ENCODE data around the gene GNS. TPM values are rescaled to one million over a fixed set of nuclear protein-coding genes. Genes with fewer than 3 reads are reported as not detected.

Gene GNS
- total and polyA plus RNA-seq, 2 of the 4 experiments (the other 2 are of a cell fraction): 60.4 to 80.7 TPM

DNA sequence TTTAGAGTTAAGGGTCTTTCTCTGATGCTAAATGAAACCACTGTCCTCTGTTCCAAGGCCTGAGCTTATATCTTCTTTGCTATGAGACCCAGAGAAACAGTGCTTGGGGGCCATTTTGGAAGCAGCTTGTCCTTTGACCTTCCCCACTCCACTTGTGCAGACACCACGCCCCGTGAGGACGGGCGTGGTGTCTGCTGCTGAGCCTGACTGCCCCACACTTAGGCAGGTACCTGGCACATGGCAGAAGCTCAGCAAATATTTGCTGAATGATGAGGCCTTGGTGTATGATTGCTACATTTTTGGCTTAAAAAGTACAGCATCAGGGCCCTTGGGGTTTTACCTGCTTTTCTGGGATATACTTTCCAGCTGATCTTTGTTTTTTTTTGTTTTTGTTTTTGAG, 79.0 kb downstream of the GNS start:
- Histone ChIP-seq H3K27ac (ENCODE audit: insufficient read depth, low read length) (no peak overlapping the region), H4K8ac (ENCODE audit: low read depth in 2 of 2, low read length in 2 of 2) (no peak overlapping the region), H3K4ac (ENCODE audit: low read depth, low read length) (no peak overlapping the region), H2BK5ac (ENCODE audit: low read depth, low read length, poor library complexity, severe bottlenecking) (no peak overlapping the region), H2BK20ac (ENCODE audit: low read depth, low read length) (no peak overlapping the region), H3K14ac (replicated peaks; ENCODE audit: low read depth, low read length) (no peak overlapping the region), H3K23ac (ENCODE audit: low read depth, low read length) (no peak overlapping the region), H2AFZ (replicated peaks; ENCODE audit: low read length, poor library complexity) (no peak overlapping the region), H4K91ac (ENCODE audit: insufficient read depth, low read depth, low read length) (no peak overlapping the region), H3K4me1 (ENCODE audit: control insufficient read depth, insufficient read depth, low read length) (peaks cover 11% of the 10 kb centered on the region), H3K9me1 (ENCODE audit: insufficient read depth, low read length) (peaks cover 16% of the 10 kb centered on the region), H4K20me1 (ENCODE audit: insufficient read depth, low read length) (peaks cover 31% of the 10 kb centered on the region; the same call in 1 of the 2 replicates), H3K4me2 (ENCODE audit: low read depth, low read length) (no peak overlapping the region), H4K5ac (ENCODE audit: low read depth, low read length) (no peak overlapping the region), H3K9me3 (ENCODE audit: control insufficient read depth, insufficient read depth, low read length) (no peaks in the 10 kb centered on the region), H3K36me3 (ENCODE audit: control insufficient read depth, insufficient read depth, low read length) (peaks cover under 1% of the 10 kb centered on the region; the same call in 1 of the 2 replicates), H2BK15ac (ENCODE audit: low read depth, low read length) (no peak overlapping the region), H3K9ac (ENCODE audit: low read depth, low read length) (no peak overlapping the region), H3K56ac (ENCODE audit: extremely low read depth, insufficient read depth, low read length) (no peak overlapping the region), H3K18ac (ENCODE audit: low read depth, low read length) (no peak overlapping the region), H3K27me3 (ENCODE audit: control insufficient read depth, insufficient read depth, low read length) (no peaks in the 10 kb centered on the region), H2AK5ac (ENCODE audit: low read depth, low read length) (no peak overlapping the region), H3K79me1 (ENCODE audit: low read depth in 1 of 2, low read length in 2 of 2) (peaks cover 27 to 86% of the 10 kb centered on the region in 2 experiments), H3K4me3 (ENCODE audit: insufficient read depth, low read depth, low read length) (no peak overlapping the region), H2AK9ac (replicated peaks; ENCODE audit: low read depth, low read length, poor library complexity) (no peak overlapping the region), H2BK120ac (ENCODE audit: low read depth, low read length) (no peak overlapping the region)
- ATAC-seq (ENCODE audit: low read depth) (no peak), DNase-seq (no peak)
- TF ChIP-seq MXI1 (IDR thresholded peaks at IDR 0.05; ENCODE audit: borderline replicate concordance, low read depth, low read length): no peak
- no peak for TF ChIP-seq BHLHE40 (IDR thresholded peaks at IDR 0.05; ENCODE audit: low read depth, low read length)
- no peak for TF ChIP-seq RAD21 (IDR thresholded peaks at IDR 0.05; ENCODE audit: low read length)
- TF ChIP-seq FOS (IDR thresholded peaks at IDR 0.05; ENCODE audit: low read depth, low read length): no peak
- no peak for TF ChIP-seq NFE2L2 (IDR thresholded peaks at IDR 0.05; ENCODE audit: low read depth, low read length)
- no peak for TF ChIP-seq MAZ (IDR thresholded peaks at IDR 0.05; ENCODE audit: borderline replicate concordance, low read depth, low read length)
- no peak for TF ChIP-seq CTCF (conservative IDR thresholded peaks at IDR 0.05; ENCODE audit: low read depth, low read length)
- TF ChIP-seq CHD1 (IDR thresholded peaks at IDR 0.05; ENCODE audit: low read depth, low read length): no peak
- TF ChIP-seq SMC3 (IDR thresholded peaks at IDR 0.05; ENCODE audit: low read depth, low read length): no peak
- TF ChIP-seq POLR2A (IDR thresholded peaks at IDR 0.05; ENCODE audit: low read depth, low read length): no peak
- TF ChIP-seq RCOR1 (IDR thresholded peaks at IDR 0.05; ENCODE audit: insufficient replicate concordance, low read length): no peak
- TF ChIP-seq MAFK (IDR thresholded peaks at IDR 0.05; ENCODE audit: low read depth, low read length): no peak
- no peak for TF ChIP-seq USF2 (IDR thresholded peaks at IDR 0.05; ENCODE audit: low read depth, low read length)
- TF ChIP-seq, protein P1, sequence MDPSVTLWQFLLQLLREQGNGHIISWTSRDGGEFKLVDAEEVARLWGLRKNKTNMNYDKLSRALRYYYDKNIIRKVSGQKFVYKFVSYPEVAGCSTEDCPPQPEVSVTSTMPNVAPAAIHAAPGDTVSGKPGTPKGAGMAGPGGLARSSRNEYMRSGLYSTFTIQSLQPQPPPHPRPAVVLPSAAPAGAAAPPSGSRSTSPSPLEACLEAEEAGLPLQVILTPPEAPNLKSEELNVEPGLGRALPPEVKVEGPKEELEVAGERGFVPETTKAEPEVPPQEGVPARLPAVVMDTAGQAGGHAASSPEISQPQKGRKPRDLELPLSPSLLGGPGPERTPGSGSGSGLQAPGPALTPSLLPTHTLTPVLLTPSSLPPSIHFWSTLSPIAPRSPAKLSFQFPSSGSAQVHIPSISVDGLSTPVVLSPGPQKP (IDR thresholded peaks at IDR 0.05; ENCODE audit: borderline replicate concordance, low read depth, low read length): no peak
- TF ChIP-seq CEBPB (IDR thresholded peaks at IDR 0.05; ENCODE audit: low read depth, low read length): no peak
- TF ChIP-seq RFX5 (IDR thresholded peaks at IDR 0.05; ENCODE audit: low read depth, low read length): no peak
- WGBS, 2 experiments (ENCODE audit: extremely low coverage in 2 of 2, insufficient read length in 1 of 2): 90% methylated on average over 4 of the region's 4 CpGs; no CpG with 5 or more reads in 1 of the 2 experiments
- intact Hi-C loops (cut with micrococcal nuclease): no loop called here
- BruUV-seq (replicated peaks): no TSS peak
- ChIA-PET CTCF (interaction anchor here (0.6 kb wide), 1 partner anchor 91 kb away, joined by 3 read pairs; no protein-coding TSS in a partner anchor), POLR2A (ENCODE audit: unreplicated experiment) (no interaction called here)
- dilution Hi-C loops (cut with HindIII; ENCODE audit: low sequenced_read_pairs, unreplicated experiment): no loop called here
- in situ Hi-C loops (cut with MboI; ENCODE audit: low sequenced_read_pairs): no loop called here

Data from IMR-90 (cell line).